HepG2 (cell line): ENCODE measurements around the gene FAM50A.

ENCODE experiments used
- ISL2 ChIP-seq: sonication (generic); formaldehyde crosslinking; IDR thresholded peaks from 2 replicates; pipeline ENCODE4 v1.5.0; 2020; ENCODE audit warnings: missing genetic modification reagents
- PTBP1 ChIP-seq: fragments of 200-400 bp; formaldehyde crosslinking; IDR thresholded peaks from 2 replicates; pipeline ENCODE4 v1.6.1; 2018; ENCODE audit warnings: low read length, low read depth; ENCODE audit not compliant: poor library complexity, severe bottlenecking
- SRSF9 ChIP-seq: fragments of 200-400 bp; formaldehyde crosslinking; IDR thresholded peaks from 2 replicates; pipeline ENCODE4 v1.6.1; 2018; ENCODE audit warnings: borderline replicate concordance, mild to moderate bottlenecking, low read depth, low read length; ENCODE audit not compliant: insufficient read depth, poor library complexity, severe bottlenecking

DNA sequence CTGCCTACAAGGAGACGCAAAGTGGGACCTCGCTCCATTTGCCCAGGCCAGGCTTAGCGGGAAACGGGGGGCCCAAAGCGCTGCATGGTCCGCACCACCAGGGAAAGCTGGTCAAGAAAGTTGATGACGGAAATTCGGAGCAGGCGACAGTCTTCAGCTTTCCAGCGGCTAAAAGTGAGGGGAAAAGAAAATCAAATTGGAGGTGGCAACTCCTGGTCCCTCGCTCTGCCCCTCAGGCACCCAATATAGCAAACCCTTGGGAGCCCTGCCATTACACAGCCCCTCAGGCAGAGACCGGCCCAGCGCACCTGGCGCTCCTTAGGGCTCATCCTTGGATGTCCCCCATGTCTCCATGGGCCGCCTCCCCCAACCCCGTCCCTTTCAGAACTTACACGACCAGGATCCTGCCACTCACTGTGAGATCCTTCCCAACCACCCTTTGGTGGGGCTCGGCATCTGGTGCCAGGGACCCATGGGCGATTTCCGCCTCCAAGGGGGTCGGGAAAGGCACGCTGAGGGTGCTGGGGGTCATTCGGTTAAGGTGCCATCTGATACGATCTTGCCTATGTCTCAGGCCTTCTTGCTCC lies 34.0 kb downstream of the FAM50A start:
- TF ChIP-seq ISL2 (CRISPR knock-in tag), result no peak
- TF ChIP-seq PTBP1, result no peak
- no peak for TF ChIP-seq SRSF9
